22Rv1 (cell line): ENCODE measurements around the gene PLPP1.

Experiments
- H3K27ac ChIP-seq: fragments of 450-650 bp; 2 replicates; pipeline ENCODE4 v1.5.1; 2017
- ZFX ChIP-seq: fragments of 450-650 bp; IDR thresholded peaks from 2 replicates; pipeline ENCODE4 v1.6.1; 2017; ENCODE audit warnings: antibody characterized with exemption, borderline replicate concordance
- TF ChIP-seq, protein P1 (sequence below): fragments of 450-650 bp; IDR thresholded peaks from 2 replicates; pipeline ENCODE4 v1.5.1; 2017; ENCODE audit warnings: mild to moderate bottlenecking

The PLPP1 gene

DNA sequence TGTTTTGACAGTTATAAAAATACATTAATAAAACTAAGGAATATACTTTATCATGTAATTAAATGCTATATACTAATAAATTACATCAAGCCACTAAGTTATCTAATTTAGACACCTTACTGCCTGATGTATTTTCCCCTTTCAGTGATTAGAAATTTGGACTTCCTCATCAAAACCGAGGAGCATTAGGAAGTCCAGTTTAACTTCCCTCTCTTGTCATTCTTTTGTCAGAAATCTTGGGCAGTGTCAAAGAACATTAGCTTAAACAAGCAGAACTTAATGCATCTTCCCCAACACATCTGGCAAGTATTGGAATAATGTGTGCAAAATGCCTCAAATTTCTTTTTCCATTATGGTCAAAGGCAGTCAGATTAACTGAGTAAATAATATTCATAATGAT, 81.6 kb downstream of the PLPP1 start:
- no peak overlapping the region for H3K27ac ChIP-seq
- no peak for TF ChIP-seq ZFX
- TF ChIP-seq, protein P1, sequence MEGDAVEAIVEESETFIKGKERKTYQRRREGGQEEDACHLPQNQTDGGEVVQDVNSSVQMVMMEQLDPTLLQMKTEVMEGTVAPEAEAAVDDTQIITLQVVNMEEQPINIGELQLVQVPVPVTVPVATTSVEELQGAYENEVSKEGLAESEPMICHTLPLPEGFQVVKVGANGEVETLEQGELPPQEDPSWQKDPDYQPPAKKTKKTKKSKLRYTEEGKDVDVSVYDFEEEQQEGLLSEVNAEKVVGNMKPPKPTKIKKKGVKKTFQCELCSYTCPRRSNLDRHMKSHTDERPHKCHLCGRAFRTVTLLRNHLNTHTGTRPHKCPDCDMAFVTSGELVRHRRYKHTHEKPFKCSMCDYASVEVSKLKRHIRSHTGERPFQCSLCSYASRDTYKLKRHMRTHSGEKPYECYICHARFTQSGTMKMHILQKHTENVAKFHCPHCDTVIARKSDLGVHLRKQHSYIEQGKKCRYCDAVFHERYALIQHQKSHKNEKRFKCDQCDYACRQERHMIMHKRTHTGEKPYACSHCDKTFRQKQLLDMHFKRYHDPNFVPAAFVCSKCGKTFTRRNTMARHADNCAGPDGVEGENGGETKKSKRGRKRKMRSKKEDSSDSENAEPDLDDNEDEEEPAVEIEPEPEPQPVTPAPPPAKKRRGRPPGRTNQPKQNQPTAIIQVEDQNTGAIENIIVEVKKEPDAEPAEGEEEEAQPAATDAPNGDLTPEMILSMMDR: no peak

DNA sequence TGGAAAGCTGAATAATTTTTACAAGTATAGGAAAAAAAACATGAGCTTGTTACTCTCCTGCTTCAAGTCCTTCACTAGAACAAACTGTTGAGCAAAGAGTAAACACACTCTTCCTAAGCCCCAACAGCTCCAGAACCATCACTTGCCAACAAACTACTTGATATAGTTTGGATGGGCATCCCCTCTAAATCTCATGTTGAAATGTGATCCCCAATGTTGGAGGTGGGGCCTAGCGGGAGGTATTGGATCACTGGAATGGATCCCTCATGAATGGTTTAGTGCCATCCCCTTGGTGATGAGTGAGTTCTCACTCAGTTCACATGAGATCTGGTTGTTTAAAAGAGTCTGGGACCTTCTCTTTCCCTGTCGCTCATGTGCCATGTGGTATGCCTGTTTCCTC, 82.8 kb downstream of the PLPP1 start:
- no peak overlapping the region for H3K27ac ChIP-seq
- TF ChIP-seq, protein P1: no peak
- TF ChIP-seq ZFX: no peak

DNA sequence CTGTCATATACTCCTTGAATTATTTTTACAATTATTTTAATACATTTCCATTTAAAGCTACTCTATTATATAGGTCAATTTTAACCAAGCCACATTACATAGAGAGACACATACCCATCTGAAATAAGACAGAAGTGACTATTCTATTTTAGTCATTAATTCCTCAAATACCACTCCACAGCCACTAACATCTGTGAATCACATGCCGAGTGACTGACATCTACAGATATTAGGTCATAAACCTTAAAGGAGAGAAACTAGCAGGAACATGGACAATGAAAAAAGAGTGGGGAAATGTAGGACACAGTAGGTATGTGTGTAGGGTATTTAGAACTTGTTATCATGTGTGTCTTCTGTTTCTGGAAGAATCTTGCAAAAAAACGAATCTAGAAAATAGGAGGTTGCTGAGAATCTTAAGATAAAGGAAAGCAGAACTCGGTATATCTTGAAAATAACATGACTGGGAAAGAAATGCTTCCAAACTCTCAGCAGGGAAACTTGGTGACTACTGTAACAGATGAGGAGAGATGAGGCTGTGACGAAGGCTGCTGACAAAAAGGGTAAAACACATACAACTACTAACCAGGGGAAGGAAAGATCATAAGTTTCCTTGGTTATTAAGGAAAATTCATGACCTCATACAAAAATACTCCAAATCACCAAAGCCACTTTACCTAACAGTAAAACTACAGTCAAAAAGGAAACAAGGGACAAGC, 84.6 kb downstream of the PLPP1 start:
- no peak overlapping the region for H3K27ac ChIP-seq
- no peak for TF ChIP-seq ZFX
- TF ChIP-seq, protein P1: no peak

DNA sequence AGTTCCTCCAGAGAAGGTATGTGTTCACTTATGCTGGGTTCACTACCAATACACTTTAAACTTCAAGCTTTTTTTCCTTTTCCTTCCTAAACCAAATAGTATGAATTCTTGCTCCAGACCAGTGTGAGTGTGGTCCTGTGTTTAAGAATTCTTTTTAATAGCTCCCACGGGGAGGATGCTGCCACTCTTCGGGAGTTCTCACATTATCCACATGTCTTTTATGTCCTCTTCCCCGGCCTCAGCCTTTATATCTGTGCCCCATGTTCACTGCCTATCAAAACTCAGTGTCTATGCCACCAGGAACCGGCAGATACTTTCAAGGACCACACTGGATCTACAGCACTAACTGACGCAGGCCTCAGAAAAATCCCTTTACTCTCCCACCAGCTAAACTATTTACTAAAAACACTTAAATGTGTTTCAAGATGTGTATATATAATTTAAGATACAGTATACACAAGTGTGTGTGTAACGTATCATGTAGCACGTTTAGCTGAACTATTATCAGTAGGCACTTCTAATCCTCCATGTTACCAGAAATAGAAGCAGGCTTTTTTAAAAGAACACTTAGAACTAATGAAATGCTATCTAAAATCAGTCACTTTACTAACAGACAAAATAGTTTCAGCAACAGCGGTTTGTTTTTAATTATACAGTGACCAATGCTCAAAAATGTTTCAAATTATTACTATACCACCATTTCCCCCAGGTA, 88.0 kb downstream of the PLPP1 start:
- TF ChIP-seq, protein P1: no peak
- no peak for TF ChIP-seq ZFX
- no peak overlapping the region for H3K27ac ChIP-seq

DNA sequence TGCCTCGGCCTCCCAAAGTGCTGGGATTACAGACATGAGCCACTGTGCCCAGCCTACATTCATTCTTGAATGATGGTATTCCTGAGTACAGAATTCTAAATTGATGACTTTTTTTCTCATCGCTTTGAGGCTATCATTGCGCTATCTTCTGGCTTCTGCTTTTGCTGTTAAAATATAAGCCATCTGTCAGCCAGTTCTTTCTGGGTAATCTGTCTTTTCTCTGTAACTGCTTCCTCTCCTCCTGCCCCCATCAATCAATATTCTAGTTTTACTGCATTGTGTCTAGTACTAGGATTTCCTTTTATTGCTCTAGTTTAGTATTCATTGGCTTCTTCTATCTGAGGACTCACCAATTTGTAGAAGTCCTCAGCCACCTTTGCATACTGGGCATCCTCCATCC, 89.0 kb downstream of the PLPP1 start:
- TF ChIP-seq ZFX: no peak
- TF ChIP-seq, protein P1: no peak
- no peak overlapping the region for H3K27ac ChIP-seq

DNA sequence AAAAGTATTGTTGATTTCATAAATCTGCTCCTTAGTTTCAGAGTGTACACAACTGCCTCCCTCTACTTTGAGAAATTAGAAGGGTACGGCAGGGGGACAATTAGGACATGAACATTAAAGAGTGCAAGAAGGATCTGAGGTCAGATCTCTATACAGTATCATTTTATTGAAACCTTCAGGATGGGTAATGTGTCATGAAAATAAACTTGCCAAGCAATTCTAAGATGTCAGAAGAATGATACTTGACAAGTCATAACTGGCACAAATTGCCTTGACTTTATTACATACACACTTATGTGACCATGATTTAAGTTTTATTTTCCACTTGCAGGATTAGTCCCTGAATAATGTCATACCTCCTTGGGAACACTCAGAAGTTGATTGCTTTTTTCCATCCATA, 92.8 kb downstream of the PLPP1 start:
- TF ChIP-seq, protein P1: no peak
- no peak for TF ChIP-seq ZFX
- no peak overlapping the region for H3K27ac ChIP-seq

DNA sequence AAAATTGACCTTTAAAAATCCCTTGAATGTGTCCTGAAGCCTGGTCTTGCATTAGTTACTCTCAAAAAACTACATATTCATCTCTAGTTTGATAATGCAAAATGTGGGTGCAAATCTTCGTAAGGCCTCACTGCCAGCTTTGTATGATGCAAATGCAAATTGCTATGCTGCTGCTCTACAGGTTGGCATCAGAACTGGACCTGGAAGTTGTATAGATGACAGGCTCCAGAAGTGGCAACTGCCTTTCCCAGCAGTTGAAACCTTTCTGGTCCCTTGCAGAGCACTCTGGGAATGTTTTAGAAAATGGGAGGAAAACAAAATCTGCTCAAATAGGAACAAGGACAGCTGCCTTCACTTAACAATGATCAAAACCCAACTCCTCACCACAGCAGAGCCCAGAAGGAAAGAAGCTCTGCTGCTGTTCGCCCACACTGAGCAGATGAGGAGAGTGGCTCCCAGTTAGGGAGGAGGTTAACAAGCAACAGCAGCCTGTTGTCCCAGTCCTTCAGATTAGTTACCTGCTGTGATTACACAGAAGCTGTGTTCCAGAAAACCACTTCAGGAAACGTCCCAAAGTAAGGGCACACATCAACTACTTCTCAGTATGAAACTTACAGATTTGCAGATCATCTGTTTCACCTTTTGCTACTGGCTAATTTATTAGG, 93.5 kb downstream of the PLPP1 start:
- no peak overlapping the region for H3K27ac ChIP-seq
- TF ChIP-seq, protein P1: no peak
- no peak for TF ChIP-seq ZFX
